OCI-LY7 (cell line): ENCODE data around the gene DLGAP1.

Experiments
- CTCF ChIP-seq: fragments of 200-600 bp; sonication (generic); conservative IDR thresholded peaks from 2 replicates; pipeline ENCODE4 v1.5.1; 2014; ENCODE audit warnings: mild to moderate bottlenecking, antibody characterized with exemption, low read length, moderate library complexity, mixed read lengths
- EZH2phosphoT487 ChIP-seq: fragments of 200-600 bp; sonication (generic); IDR thresholded peaks from 2 replicates; pipeline ENCODE4 v1.6.1; 2018; ENCODE audit warnings: low read depth, borderline replicate concordance, mild to moderate bottlenecking, mixed run types, antibody characterized with exemption, low read length, moderate library complexity, mixed read lengths

- TF ChIP-seq CTCF (no peak), EZH2phosphoT487 (no peak)
Measured at GRCh38 chr18:3878401-3878800, 576.7 kb downstream of the DLGAP1 start.
